Body of pancreas (tissue), 4 donors: ENCODE measurements around the gene PRKCB. TPM values are rescaled to one million over a fixed set of nuclear protein-coding genes. Genes with fewer than 3 reads are reported as not detected.

Experiments used
- ATAC-seq: fragments of 150-250 bp; one replicate; pipeline ENCODE4 v1.9.1; 2016
- DNase-seq, 4 donors: peaks; one replicate each; pipeline ENCODE4 v3.0.0-alpha.2; 2019
- H3K27ac ChIP-seq, 4 donors: fragments of 200-600 bp; sonication (generic); 1 replicate in 3 of 4; 2 replicates in 1 of 4; pipeline versions ENCODE4 v1.5.1 to v1.6.1; 2016 to 2019; ENCODE audit warnings: mild to moderate bottlenecking in 1 of 4, mixed read lengths in 1 of 4, moderate library complexity in 1 of 4
- H3K27me3 ChIP-seq, 2 donors: fragments of 200-600 bp; sonication (generic); one replicate each; pipeline ENCODE4 v1.6.0; 2016; ENCODE audit warnings: mild to moderate bottlenecking in 1 of 2
- H3K36me3 ChIP-seq, 2 donors: fragments of 200-600 bp; sonication (generic); replicated peaks in 1 of 2; 2 replicates each; pipeline ENCODE4 v1.5.1; 2016; ENCODE audit warnings: low read depth in 2 of 2; ENCODE audit not compliant: insufficient read depth in 1 of 2
- H3K4me1 ChIP-seq: fragments of 200-600 bp; sonication (generic); one replicate; pipeline ENCODE4 v1.6.0; 2016
- H3K4me3 ChIP-seq, 2 donors: fragments of 200-600 bp; sonication (generic); 1 replicate in 1 of 2; 2 replicates in 1 of 2; pipeline ENCODE4 v1.5.1; 2016 to 2019
- H3K9me3 ChIP-seq, 3 donors: fragments of 200-600 bp; sonication (generic); 1 replicate in 2 of 3; 2 replicates in 1 of 3; pipeline ENCODE4 v1.5.1; 2016
- POLR2A ChIP-seq, 3 donors: fragments of 450-650 bp; IDR thresholded peaks; one replicate each; pipeline ENCODE4 v1.6.1; 2016; ENCODE audit warnings: antibody characterized with exemption in 3 of 3, mild to moderate bottlenecking in 2 of 3
- WGBS, 2 donors: methylation state at CpG; one replicate each; pipeline ENCODE4 v1.1.5; 2017; 5-methylcytosine and 5-hydroxymethylcytosine counted together
- intact Hi-C: fragments of 100-400 bp; cut with DNase I; formaldehyde crosslinking; loops from one replicate; pipeline ENCODE4 v1.15.1; 2023
- total RNA-seq, 2 donors: library from RNA; depleted of rRNA; stranded (reverse); fragments of >200 nt; gene quantifications; one replicate each; pipeline ENCODE4 v1.1.0, GENCODE V29; 2016
- TF ChIP-seq, protein P1 (sequence below), 7 experiments: fragments of 450-650 bp in 4 of 7; fragments of 200-600 bp in 3 of 7; sonication (generic) in 3 of 7; IDR thresholded peaks; one replicate each; pipeline ENCODE4 v1.5.1; 2016 to 2019; ENCODE audit warnings: antibody characterized with exemption in 7 of 7

Gene PRKCB
- total RNA-seq, 2 donors from 2014 or later = 0.33 to 10.6 TPM

DNA sequence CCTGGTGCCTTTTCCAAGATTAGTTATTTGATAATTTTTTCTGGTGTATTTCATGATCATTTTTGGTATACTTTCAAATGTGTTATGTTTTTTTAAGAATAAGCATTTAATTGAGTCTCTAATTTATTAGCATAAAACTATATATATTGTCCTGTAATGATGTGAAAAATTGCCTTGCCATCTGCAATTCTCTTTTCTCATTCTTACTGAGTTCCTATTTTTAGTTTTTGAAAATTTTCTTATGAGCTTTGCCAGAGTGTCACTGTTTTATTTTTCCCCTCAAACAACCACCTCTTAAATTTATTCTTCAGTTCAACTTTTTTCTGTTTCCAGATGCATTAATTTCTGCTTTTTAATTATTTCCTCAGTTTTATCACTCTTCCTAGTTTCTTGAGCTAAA, 59.3 kb downstream of the PRKCB start:
- Histone ChIP-seq H3K4me3 (no peak overlapping the region), H3K9me3 (no peaks in the 10 kb centered on the region), H3K36me3 (no peaks in the 10 kb centered on the region), H3K27me3 (no peaks in the 10 kb centered on the region), H3K27ac (no peak overlapping the region), H3K4me1 (no peaks in the 10 kb centered on the region)
- intact Hi-C loops = no loop called here
- no peak for DNase-seq
- TF ChIP-seq POLR2A (IDR thresholded peaks at IDR 0.05) = no peak
- TF ChIP-seq, protein P1, sequence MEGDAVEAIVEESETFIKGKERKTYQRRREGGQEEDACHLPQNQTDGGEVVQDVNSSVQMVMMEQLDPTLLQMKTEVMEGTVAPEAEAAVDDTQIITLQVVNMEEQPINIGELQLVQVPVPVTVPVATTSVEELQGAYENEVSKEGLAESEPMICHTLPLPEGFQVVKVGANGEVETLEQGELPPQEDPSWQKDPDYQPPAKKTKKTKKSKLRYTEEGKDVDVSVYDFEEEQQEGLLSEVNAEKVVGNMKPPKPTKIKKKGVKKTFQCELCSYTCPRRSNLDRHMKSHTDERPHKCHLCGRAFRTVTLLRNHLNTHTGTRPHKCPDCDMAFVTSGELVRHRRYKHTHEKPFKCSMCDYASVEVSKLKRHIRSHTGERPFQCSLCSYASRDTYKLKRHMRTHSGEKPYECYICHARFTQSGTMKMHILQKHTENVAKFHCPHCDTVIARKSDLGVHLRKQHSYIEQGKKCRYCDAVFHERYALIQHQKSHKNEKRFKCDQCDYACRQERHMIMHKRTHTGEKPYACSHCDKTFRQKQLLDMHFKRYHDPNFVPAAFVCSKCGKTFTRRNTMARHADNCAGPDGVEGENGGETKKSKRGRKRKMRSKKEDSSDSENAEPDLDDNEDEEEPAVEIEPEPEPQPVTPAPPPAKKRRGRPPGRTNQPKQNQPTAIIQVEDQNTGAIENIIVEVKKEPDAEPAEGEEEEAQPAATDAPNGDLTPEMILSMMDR (IDR thresholded peaks at IDR 0.05) = no peak
- no peak for ATAC-seq

DNA sequence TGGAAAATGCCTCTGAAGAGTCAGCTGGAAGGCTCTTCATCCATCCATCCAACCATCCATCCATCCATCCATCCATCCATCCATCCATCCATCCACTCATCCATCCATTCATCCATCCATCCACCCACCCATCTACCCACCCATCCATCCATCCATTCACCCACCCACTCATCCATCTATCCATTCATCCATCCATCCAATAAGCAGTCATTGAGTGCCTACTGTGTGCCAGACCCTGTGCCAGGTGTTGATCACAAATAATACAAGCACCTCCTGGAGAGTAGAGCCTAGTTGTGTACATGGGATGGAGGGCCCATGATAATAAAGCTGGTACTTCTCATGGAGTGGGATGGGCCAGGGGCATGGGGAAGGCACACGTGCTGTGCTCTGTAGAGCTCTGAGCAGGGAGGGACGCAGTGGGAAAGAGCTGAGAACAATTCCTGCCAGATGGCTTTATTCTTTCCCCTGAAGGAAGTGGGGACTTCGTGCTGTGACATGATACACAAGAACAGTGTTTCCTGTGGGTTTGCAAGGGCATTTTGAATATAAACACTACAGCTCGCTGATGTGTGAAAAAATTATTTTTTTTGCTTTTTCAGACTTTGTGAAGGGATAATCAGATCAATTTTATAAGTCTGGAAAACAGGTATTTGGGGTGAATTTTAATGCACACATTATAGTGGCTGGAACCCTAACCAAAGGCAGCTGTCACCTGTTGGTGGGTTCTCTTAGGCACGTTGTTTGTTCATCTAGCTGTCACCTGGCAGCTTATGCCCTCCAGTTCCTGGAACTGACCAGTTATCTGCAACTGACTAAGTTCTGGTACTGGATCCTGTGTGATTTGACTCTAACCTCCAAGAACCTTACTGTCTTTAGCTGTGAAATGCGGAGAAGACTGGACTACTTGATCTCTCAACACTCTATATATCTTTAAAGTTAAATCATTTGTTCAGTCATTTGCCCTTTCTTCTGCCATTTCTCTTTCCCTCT, 61.3 kb downstream of the PRKCB start:
- H3K9me3 ChIP-seq = no peaks in the 10 kb centered on the region
- ATAC-seq = no peak
- TF ChIP-seq, protein P1 (IDR thresholded peaks at IDR 0.05) = no peak
- TF ChIP-seq POLR2A (IDR thresholded peaks at IDR 0.05) = no peak
- no peaks in the 10 kb centered on the region for H3K36me3 ChIP-seq
- DNase-seq = no peak
- H3K4me3 ChIP-seq = no peak overlapping the region
- H3K27me3 ChIP-seq = no peaks in the 10 kb centered on the region
- H3K27ac ChIP-seq = no peak overlapping the region
- intact Hi-C loops = no loop called here
- 41 to 54% methylated on average over 6 of the region's 6 CpGs for WGBS, 2 donors
- H3K4me1 ChIP-seq = no peaks in the 10 kb centered on the region

DNA sequence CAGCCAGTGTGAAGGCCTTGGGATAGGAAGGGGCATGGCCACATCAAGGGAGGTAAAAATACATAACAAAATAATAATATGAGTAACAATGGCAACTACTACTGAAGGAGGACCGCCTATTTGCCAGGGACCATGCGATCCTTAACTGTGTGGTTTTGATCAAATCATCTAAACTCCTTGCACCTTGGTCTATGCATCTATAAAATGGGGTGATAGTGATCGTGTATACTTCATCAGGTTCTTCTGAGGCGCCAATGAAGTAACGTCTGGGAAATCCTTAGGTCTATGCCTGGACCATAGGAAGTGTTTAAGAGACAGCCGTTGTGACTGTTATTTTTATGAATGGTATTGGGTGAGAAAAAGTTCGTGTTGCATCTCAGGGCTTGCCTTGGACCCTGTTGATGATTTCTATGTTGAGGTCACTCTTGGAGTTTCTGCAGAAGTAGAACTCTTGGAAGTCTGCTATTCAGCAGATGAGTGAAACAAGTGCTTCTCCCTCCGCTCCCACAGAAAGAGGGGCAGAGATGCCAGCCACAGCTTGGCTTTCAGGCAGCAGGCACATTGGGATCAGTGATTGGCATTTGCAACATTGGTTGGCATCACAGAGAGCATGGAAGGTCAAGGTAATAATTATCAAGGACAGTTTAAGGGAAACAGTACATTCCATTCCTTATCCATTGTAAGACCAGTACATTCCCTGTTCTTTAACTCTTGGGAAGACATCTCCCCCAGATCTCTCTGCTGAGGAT, 63.1 kb downstream of the PRKCB start:
- WGBS, 2 donors = 70 to 72% methylated on average over 8 of the region's 8 CpGs
- Histone ChIP-seq H3K4me3 (no peak overlapping the region), H3K9me3 (no peaks in the 10 kb centered on the region), H3K27me3 (no peaks in the 10 kb centered on the region), H3K4me1 (no peaks in the 10 kb centered on the region), H3K27ac (no peak overlapping the region), H3K36me3 (no peaks in the 10 kb centered on the region)
- ATAC-seq (no peak), DNase-seq (no peak)
- TF ChIP-seq POLR2A (IDR thresholded peaks at IDR 0.05) = no peak
- TF ChIP-seq, protein P1 (IDR thresholded peaks at IDR 0.05) = no peak
- intact Hi-C loops = no loop called here

GRCh38 chr16:23899869-23900268, 64.1 kb downstream of the PRKCB start:
- no peaks in the 10 kb centered on the region for H3K36me3 ChIP-seq
- no peaks in the 10 kb centered on the region for H3K4me1 ChIP-seq
- intact Hi-C loops = no loop called here
- no peak for ATAC-seq
- TF ChIP-seq, protein P1 (IDR thresholded peaks at IDR 0.05) = no peak
- no peak for TF ChIP-seq POLR2A (IDR thresholded peaks at IDR 0.05)
- WGBS, 2 donors = 60 to 66% methylated on average over 1 to 2 of the region's 2 CpGs
- no peak overlapping the region for H3K4me3 ChIP-seq
- no peak for DNase-seq
- no peaks in the 10 kb centered on the region for H3K9me3 ChIP-seq
- no peaks in the 10 kb centered on the region for H3K27me3 ChIP-seq
- H3K27ac ChIP-seq = no peak overlapping the region
